ENCODE results near the gene SYNE4.

DNA sequence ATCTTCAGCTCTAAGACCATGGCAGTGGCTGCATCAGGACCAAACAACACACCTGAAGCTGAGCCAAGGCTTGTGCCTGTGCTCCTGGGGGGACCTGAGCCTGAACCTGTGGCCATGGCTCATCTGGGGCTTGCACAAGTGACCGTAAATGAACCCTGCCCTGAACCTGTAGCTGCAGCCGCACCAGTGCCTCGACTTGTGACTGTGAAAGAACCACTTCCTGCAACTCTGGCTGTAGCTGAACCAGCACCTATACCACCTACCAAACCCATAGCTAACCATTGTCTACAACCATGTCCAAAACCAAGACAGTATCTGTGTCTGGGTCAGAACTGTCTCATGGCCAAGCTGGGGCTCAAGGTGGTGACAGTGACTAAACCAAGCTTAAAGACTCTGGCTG is 41.8 kb downstream of the SYNE4 start:
- no peak for TF ChIP-seq EZH2 (IDR thresholded peaks at IDR 0.05; ENCODE audit: insufficient read depth, poor library complexity, severe bottlenecking)
- no peak for TF ChIP-seq EZH2phosphoT487 (IDR thresholded peaks at IDR 0.05; ENCODE audit: insufficient read depth, low read depth)

Data from GM23248 (cell line).